ENCODE data around the gene DAB2IP. TPM values are rescaled to one million over a fixed set of nuclear protein-coding genes. Genes with fewer than 3 reads are reported as not detected.

The DAB2IP gene
- total RNA-seq, 4 donors from 2014 or later, result 19.2 to 45.4 (median 34.8) TPM

DNA sequence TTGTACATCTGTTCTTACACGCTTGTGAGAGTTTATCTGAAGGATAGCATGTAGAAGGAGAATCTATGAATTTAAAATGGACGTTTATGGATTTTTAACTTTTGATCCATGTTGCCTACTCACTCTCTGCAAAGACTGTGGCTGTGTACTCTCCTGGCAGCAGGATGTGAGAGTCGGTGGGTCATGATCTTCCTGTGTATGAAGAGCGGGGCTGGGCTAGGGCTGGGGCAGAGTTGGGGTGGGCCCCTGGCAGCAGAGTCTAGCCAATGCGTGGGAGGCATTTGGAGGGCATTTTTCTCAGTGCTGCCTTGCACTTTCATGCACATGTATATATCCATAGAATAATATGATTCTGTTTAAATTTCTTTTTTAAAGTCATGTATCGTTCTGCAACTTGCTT is 24.0 kb upstream of the DAB2IP start:
- TF ChIP-seq, protein P1, sequence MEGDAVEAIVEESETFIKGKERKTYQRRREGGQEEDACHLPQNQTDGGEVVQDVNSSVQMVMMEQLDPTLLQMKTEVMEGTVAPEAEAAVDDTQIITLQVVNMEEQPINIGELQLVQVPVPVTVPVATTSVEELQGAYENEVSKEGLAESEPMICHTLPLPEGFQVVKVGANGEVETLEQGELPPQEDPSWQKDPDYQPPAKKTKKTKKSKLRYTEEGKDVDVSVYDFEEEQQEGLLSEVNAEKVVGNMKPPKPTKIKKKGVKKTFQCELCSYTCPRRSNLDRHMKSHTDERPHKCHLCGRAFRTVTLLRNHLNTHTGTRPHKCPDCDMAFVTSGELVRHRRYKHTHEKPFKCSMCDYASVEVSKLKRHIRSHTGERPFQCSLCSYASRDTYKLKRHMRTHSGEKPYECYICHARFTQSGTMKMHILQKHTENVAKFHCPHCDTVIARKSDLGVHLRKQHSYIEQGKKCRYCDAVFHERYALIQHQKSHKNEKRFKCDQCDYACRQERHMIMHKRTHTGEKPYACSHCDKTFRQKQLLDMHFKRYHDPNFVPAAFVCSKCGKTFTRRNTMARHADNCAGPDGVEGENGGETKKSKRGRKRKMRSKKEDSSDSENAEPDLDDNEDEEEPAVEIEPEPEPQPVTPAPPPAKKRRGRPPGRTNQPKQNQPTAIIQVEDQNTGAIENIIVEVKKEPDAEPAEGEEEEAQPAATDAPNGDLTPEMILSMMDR (IDR thresholded peaks at IDR 0.05), result no peak
- ATAC-seq (ENCODE audit: low FRiP score) (no peak), DNase-seq (ENCODE audit: low spot score) (no peak)

DNA sequence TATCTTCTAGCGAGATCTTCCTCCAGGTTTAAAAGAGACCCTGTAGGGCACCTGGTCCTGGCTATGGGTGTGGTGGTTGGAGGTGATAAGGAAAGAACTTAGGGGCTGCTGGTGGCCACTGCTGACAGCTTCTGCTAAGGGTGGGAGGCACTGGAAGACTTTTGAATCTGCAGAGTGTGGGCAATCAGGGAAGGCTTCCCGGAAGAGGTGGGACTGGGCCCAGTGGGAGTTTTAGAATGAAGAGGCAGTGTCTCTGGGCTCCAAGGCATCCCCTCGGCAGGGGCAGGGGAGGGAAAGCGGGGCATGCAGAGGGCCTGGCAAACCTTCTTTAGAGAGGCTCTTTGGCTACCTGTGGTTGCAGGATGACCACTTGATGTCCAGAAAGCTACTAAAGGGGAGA is 23.0 kb upstream of the DAB2IP start:
- DNase-seq (ENCODE audit: low spot score), result no peak
- no peak for ATAC-seq (ENCODE audit: low FRiP score)
- TF ChIP-seq, protein P1 (IDR thresholded peaks at IDR 0.05), result no peak

DNA sequence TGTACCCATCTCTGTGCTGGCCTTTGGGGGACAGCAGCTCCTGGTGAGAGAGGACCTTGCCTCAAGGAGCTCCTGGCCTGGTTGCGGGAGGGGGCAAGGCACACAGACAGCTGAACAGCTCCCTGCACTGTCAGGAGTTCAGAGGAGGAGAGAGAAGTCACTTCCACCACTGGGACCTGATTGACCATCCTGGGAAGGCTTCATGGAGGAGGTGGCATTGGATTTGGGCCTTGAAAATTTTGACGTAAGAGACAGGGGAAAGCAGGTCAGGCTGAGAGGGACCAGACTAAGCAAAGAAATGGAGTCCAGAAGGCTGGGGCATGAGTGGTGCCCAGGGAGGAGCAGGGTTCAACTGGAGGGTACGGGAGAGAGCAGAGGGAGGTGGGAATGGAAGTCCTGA is 20.3 kb upstream of the DAB2IP start:
- DNase-seq (ENCODE audit: low spot score), result no peak
- ATAC-seq (ENCODE audit: low FRiP score), result no peak
- TF ChIP-seq, protein P1 (IDR thresholded peaks at IDR 0.05), result no peak

DNA sequence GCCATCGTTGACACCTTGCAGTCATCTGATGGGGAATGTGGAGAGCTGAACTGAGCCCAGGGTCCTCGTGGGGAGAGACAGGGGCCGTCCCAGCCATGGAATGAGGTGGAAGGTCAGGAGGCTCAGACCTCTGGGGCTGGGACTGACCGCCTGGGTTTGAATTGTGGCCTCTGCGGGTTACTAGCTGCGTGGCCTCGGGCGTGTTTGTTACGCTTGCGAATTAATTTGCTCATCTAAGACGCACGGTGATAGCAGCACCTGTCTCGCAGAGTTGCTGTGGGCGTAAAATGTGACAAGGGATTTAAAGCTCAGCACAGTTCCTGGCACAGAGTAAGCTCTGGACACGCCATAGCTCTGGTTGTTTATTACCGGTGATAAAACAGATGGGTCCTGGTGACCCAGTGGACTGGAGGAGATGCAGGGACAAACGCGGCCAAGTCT is 19.4 kb upstream of the DAB2IP start:
- ATAC-seq (ENCODE audit: low FRiP score) (no peak), DNase-seq (ENCODE audit: low spot score) (no peak)
- TF ChIP-seq, protein P1 (IDR thresholded peaks at IDR 0.05), result no peak

DNA sequence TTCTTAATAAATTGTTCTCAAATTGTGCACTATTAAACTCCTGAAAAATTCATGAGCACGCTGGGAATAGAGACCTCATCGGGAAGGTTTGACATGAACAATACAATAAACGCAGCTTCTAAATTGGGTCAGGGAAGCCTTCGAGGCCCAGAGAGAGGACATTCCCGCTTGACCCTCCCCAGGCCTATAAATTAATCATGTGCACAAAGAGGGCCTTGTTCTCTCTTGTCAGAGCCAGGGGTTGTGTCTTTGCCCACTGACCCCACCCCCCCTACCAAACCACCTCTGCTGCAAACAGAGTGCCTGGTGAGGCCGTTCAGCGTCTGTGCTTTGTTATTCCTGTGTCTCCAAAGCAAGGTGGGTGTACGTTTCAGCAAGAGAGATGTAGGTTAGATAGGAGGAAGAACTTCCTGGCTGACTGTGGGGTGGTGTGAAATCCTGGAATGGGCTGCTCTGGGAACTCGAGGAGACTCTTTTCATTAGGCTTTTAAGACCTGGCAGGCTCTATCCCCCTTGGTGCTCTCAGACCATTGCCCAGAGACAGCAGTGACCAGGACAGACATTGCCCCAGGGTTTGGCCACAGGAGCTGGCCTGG is 18.2 kb upstream of the DAB2IP start:
- ATAC-seq (ENCODE audit: low FRiP score) (no peak), DNase-seq (ENCODE audit: low spot score) (no peak)
- TF ChIP-seq, protein P1 (IDR thresholded peaks at IDR 0.05), result no peak

DNA sequence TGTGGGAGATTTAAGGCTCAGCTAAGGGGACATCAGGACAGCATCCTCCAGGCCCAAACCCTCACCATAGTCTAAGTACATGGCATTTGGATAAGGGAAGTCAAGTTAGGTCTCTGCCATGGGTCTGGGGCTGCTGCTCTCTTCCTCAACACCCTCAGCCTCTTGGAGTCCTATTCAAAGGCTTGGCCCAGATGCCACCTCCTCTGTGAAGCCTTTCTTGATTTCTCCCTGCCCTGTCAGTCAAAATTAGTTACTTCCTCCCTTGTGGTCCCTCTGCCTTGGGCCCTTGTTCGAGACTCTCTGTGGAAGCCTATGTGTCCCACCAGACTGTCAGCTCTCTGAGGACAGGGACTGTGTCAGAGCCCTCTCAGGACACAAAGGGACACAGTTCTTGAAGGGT is 17.7 kb upstream of the DAB2IP start:
- ATAC-seq (ENCODE audit: low FRiP score) (no peak), DNase-seq (ENCODE audit: low spot score) (no peak)
- TF ChIP-seq, protein P1 (IDR thresholded peaks at IDR 0.05), result no peak

Data from omental fat pad (tissue), 4 donors.